Natural killer cell treated with Interleukin-12 subunit alpha and Interleukin-12 subunit beta and Interleukin-15 and Interleukin-18, amount 100 ng/mL, for 72 hours (primary cell): ENCODE results near the gene TNN. TPM values are rescaled to one million over a fixed set of nuclear protein-coding genes. Genes with fewer than 3 reads are reported as not detected.

ENCODE experiments used
- ATAC-seq, 2 donors: fragments of 150-1000 bp; cut with Tn5 transposase in 1 of 2; sonication (Bioruptor Pico), chemical (Tn5 transposase) in 1 of 2; 2 replicates each; pipeline ENCODE4 v1.10.0; 2021
- DNase-seq: peaks from one replicate; pipeline ENCODE4 v3.0.0; 2022; ENCODE audit warnings: low spot score
- H3K27ac Mint-ChIP-seq, 2 donors: 1 replicate in 1 of 2; 2 replicates in 1 of 2; pipeline ENCODE4 v1.8.0; 2022; ENCODE audit warnings: mixed read lengths in 2 of 2, mild to moderate bottlenecking in 1 of 2, moderate library complexity in 1 of 2
- H3K27me3 Mint-ChIP-seq, 2 donors: 1 replicate in 1 of 2; 2 replicates in 1 of 2; pipeline ENCODE4 v1.8.0; 2022; ENCODE audit warnings: mixed read lengths in 2 of 2
- H3K36me3 Mint-ChIP-seq: one replicate; pipeline ENCODE4 v1.8.0; 2022; ENCODE audit warnings: mixed read lengths
- H3K4me1 Mint-ChIP-seq, 2 donors: 1 replicate in 1 of 2; 2 replicates in 1 of 2; pipeline ENCODE4 v1.8.0; 2022; ENCODE audit warnings: low read depth in 2 of 2, mixed read lengths in 2 of 2, mild to moderate bottlenecking in 1 of 2
- H3K4me3 Mint-ChIP-seq: one replicate; pipeline ENCODE4 v1.8.0; 2022; ENCODE audit warnings: mixed read lengths
- H3K9me3 Mint-ChIP-seq: 2 replicates; pipeline ENCODE4 v1.8.0; 2022; ENCODE audit warnings: mixed read lengths
- total RNA-seq, 2 donors: library from RNA; stranded (reverse); gene quantifications; one replicate each; pipeline ENCODE4 v1.2.3, GENCODE V29; 2022

Gene TNN
- total RNA-seq, 2 donors from 2014 or later: not detected

- ATAC-seq (no peak), DNase-seq (no peak)
- H3K36me3 Mint-ChIP-seq: peaks cover 5% of the 10 kb centered on the region
- H3K27me3 Mint-ChIP-seq: no peaks in the 10 kb centered on the region
- peaks cover 5% of the 10 kb centered on the region for H3K9me3 Mint-ChIP-seq
- peaks cover 68 to 76% of the 10 kb centered on the region in 2 donors for H3K4me1 Mint-ChIP-seq
- no peak overlapping the region for H3K4me3 Mint-ChIP-seq
- H3K27ac Mint-ChIP-seq: peak overlapping the region; percentile 76 to 78
Observed at GRCh38 chr1:175186433-175187160, 119.0 kb downstream of the TNN start.

- no peaks in the 10 kb centered on the region for H3K27me3 Mint-ChIP-seq
- DNase-seq (peak; percentile 67), ATAC-seq (peak; percentile 60 to 73)
- peaks cover 5% of the 10 kb centered on the region for H3K9me3 Mint-ChIP-seq
- H3K27ac Mint-ChIP-seq: peak overlapping the region; percentile 76 to 78
- H3K4me1 Mint-ChIP-seq: peaks cover 63 to 68% of the 10 kb centered on the region in 2 donors
- peak overlapping the region; percentile 96 for H3K4me3 Mint-ChIP-seq
- H3K36me3 Mint-ChIP-seq: peaks cover 5% of the 10 kb centered on the region
Observed at GRCh38 chr1:175188936-175189335, 121.3 kb downstream of the TNN start.

- Mint-ChIP-seq H3K4me1 (peaks cover 51 to 53% of the 10 kb centered on the region in 2 donors), H3K9me3 (peaks cover 5% of the 10 kb centered on the region), H3K4me3 (peak overlapping the region; percentile 96), H3K36me3 (peaks cover 2% of the 10 kb centered on the region), H3K27ac (peak overlapping the region; percentile 76 to 78), H3K27me3 (no peaks in the 10 kb centered on the region)
- DNase-seq (no peak), ATAC-seq (peak; percentile 59 to 63)
Observed at GRCh38 chr1:175191659-175192058, 124.0 kb downstream of the TNN start.

GRCh38 chr1:175192111-175192629 is 124.5 kb downstream of the TNN start:
- Mint-ChIP-seq H3K27me3 (no peaks in the 10 kb centered on the region), H3K9me3 (peaks cover 5% of the 10 kb centered on the region), H3K27ac (peak overlapping the region; percentile 76 to 78), H3K4me3 (peak overlapping the region; percentile 96), H3K36me3 (no peaks in the 10 kb centered on the region), H3K4me1 (peaks cover 46 to 50% of the 10 kb centered on the region in 2 donors)
- DNase-seq (no peak), ATAC-seq (peak; percentile 1 to 42)

- H3K4me1 Mint-ChIP-seq: peaks cover 39 to 43% of the 10 kb centered on the region in 2 donors
- H3K27me3 Mint-ChIP-seq: no peaks in the 10 kb centered on the region
- DNase-seq (peak; percentile 67), ATAC-seq (peak; percentile 79 to 87)
- peak within 1 kb of the TSS; percentile 76 to 78 for H3K27ac Mint-ChIP-seq
- peak within 1 kb of the TSS; percentile 96 for H3K4me3 Mint-ChIP-seq
- H3K36me3 Mint-ChIP-seq: no peaks in the 10 kb centered on the region
- H3K9me3 Mint-ChIP-seq: peaks cover 5% of the 10 kb centered on the region
Observed at GRCh38 chr1:175192630-175193526, 125.2 kb downstream of the TNN start, which contains the start of gene KIAA0040. TSS of gene KIAA0040 (minus strand) at chr1:175192776. CDS start at chr1:175161013, 31,763 bp downstream.

- Mint-ChIP-seq H3K27me3 (no peaks in the 10 kb centered on the region), H3K9me3 (peaks cover 5% of the 10 kb centered on the region), H3K4me3 (peak overlapping the region; percentile 96), H3K4me1 (peaks cover 32 to 36% of the 10 kb centered on the region in 2 donors), H3K36me3 (no peaks in the 10 kb centered on the region), H3K27ac (peak overlapping the region in 1 of 2 donors; percentile 78)
- no peak for ATAC-seq
- no peak for DNase-seq
Observed at GRCh38 chr1:175193527-175193910, 125.9 kb downstream of the TNN start.

GRCh38 chr1:175195281-175195680 is 127.6 kb downstream of the TNN start:
- peaks cover 5% of the 10 kb centered on the region for H3K9me3 Mint-ChIP-seq
- peaks cover 14 to 19% of the 10 kb centered on the region in 2 donors for H3K4me1 Mint-ChIP-seq
- H3K27me3 Mint-ChIP-seq: no peaks in the 10 kb centered on the region
- H3K36me3 Mint-ChIP-seq: no peaks in the 10 kb centered on the region
- no peak for DNase-seq
- H3K4me3 Mint-ChIP-seq: no peak overlapping the region
- H3K27ac Mint-ChIP-seq: no peak overlapping the region
- ATAC-seq: no peak

- ATAC-seq (no peak), DNase-seq (no peak)
- no peaks in the 10 kb centered on the region for H3K36me3 Mint-ChIP-seq
- H3K9me3 Mint-ChIP-seq: peaks cover under 1% of the 10 kb centered on the region
- H3K27me3 Mint-ChIP-seq: no peaks in the 10 kb centered on the region
- peaks cover 9 to 13% of the 10 kb centered on the region in 2 donors for H3K4me1 Mint-ChIP-seq
- H3K27ac Mint-ChIP-seq: no peak overlapping the region
- no peak overlapping the region for H3K4me3 Mint-ChIP-seq
Observed at GRCh38 chr1:175195798-175196197, 128.2 kb downstream of the TNN start.

GRCh38 chr1:175197531-175197930 is 129.9 kb downstream of the TNN start:
- Mint-ChIP-seq H3K27me3 (no peaks in the 10 kb centered on the region), H3K27ac (no peak overlapping the region), H3K9me3 (no peaks in the 10 kb centered on the region), H3K4me1 (peaks cover 0 to 2% of the 10 kb centered on the region in 2 donors), H3K36me3 (no peaks in the 10 kb centered on the region), H3K4me3 (no peak overlapping the region)
- ATAC-seq: no peak
- DNase-seq: no peak

Other genes with a start within 250 kb of the TNN start
- gene CACYBP, start 67.9 kb upstream of the TNN start, total RNA-seq: 100 to 1,000 TPM; 199 to 288 TPM
- 10 to 100 TPM; 23.9 to 34.7 TPM for gene MRPS14, start 44.4 kb upstream of the TNN start, total RNA-seq
- gene KIAA0040, start 124.9 kb downstream of the TNN start, total RNA-seq: 10 to 100 TPM; 11.2 to 19.3 TPM